ENCODE results near the gene SLC27A4.

The SLC27A4 gene

GRCh38 chr9:128394379-128395168 lies 54.2 kb downstream of the SLC27A4 start:
- no peak for DNase-seq (ENCODE audit: extremely low read depth, low read depth)
- no peak for TF ChIP-seq CTCF (IDR thresholded peaks at IDR 0.05; ENCODE audit: low read depth, low read length, missing control alignments)
- H3K4me3 ChIP-seq (replicated peaks; ENCODE audit: low read depth, low read length), result no peak overlapping the region

GRCh38 chr9:128396970-128397613 lies 56.8 kb downstream of the SLC27A4 start:
- TF ChIP-seq CTCF (IDR thresholded peaks at IDR 0.05; ENCODE audit: low read depth, low read length, missing control alignments), result no peak
- no peak for DNase-seq (ENCODE audit: extremely low read depth, low read depth)
- H3K4me3 ChIP-seq (replicated peaks; ENCODE audit: low read depth, low read length), result no peak overlapping the region

GRCh38 chr9:128397831-128398230 lies 57.5 kb downstream of the SLC27A4 start:
- no peak for TF ChIP-seq CTCF (IDR thresholded peaks at IDR 0.05; ENCODE audit: low read depth, low read length, missing control alignments)
- DNase-seq (ENCODE audit: extremely low read depth, low read depth), result no peak
- H3K4me3 ChIP-seq (replicated peaks; ENCODE audit: low read depth, low read length), result no peak overlapping the region

GRCh38 chr9:128399861-128400260 lies 59.5 kb downstream of the SLC27A4 start:
- TF ChIP-seq CTCF (IDR thresholded peaks at IDR 0.05; ENCODE audit: low read depth, low read length, missing control alignments), result no peak
- H3K4me3 ChIP-seq (replicated peaks; ENCODE audit: low read depth, low read length), result no peak overlapping the region
- no peak for DNase-seq (ENCODE audit: extremely low read depth, low read depth)

GRCh38 chr9:128404560-128404959 lies 64.2 kb downstream of the SLC27A4 start:
- H3K4me3 ChIP-seq (replicated peaks; ENCODE audit: low read depth, low read length), result no peak overlapping the region
- no peak for DNase-seq (ENCODE audit: extremely low read depth, low read depth)
- no peak for TF ChIP-seq CTCF (IDR thresholded peaks at IDR 0.05; ENCODE audit: low read depth, low read length, missing control alignments)

GRCh38 chr9:128405077-128405779 lies 64.9 kb downstream of the SLC27A4 start:
- DNase-seq (ENCODE audit: extremely low read depth, low read depth), result no peak
- no peak for TF ChIP-seq CTCF (IDR thresholded peaks at IDR 0.05; ENCODE audit: low read depth, low read length, missing control alignments)
- H3K4me3 ChIP-seq (replicated peaks; ENCODE audit: low read depth, low read length), result no peak overlapping the region
